Suprapubic skin (tissue), 4 donors: Measurements from ENCODE around the gene SLC6A18.

Source experiments
- EP300 ChIP-seq: sonication (generic); formaldehyde crosslinking; IDR thresholded peaks from one replicate; pipeline ENCODE4 v1.6.1; 2017; ENCODE audit warnings: antibody characterized with exemption
- POLR2A ChIP-seq, 2 donors: fragments of 450-650 bp; IDR thresholded peaks; one replicate each; pipeline ENCODE4 v1.6.1; 2017; ENCODE audit warnings: antibody characterized with exemption in 2 of 2, mild to moderate bottlenecking in 2 of 2, moderate library complexity in 2 of 2
- POLR2AphosphoS5 ChIP-seq, 3 donors: sonication (generic); formaldehyde crosslinking; IDR thresholded peaks; one replicate each; pipeline ENCODE4 v1.6.1; 2017; ENCODE audit warnings: antibody characterized with exemption in 3 of 3

- no peak for TF ChIP-seq POLR2AphosphoS5 (IDR thresholded peaks at IDR 0.05)
- no peak for TF ChIP-seq POLR2A (IDR thresholded peaks at IDR 0.05)
- no peak for TF ChIP-seq EP300
Measured at GRCh38 chr5:1203968-1204692, 21.1 kb upstream of the SLC6A18 start.
